HepG2 (cell line): ENCODE results near the gene F8A1. TPM values are rescaled to one million over a fixed set of nuclear protein-coding genes. Genes with fewer than 3 reads are reported as not detected.

Experiments used
- microRNA counts: library from miRNA; unstranded; fragments of <30 nt; microRNA quantifications from one replicate; lab custom pipeline; 2015
- microRNA-seq: library from miRNA; unstranded; fragments of <30 nt; microRNA quantifications from one replicate; pipeline ENCODE4, GENCODE V29; 2020
- polyA plus RNA-seq, 8 experiments: library from polyadenylated mRNA; depleted of rRNA in 3 of 8; stranded (reverse) in 7 of 8; unstranded in 1 of 8; fragments of >200 nt; fragmentation: Illumina TruSeq in 4 of 8; extraction: Trizol in 4 of 8; gene quantifications; 2 replicates each; pipeline versions ENCODE4 v1.2.1 to v1.2.3, GENCODE V29; 2011 to 2016; ENCODE audit warnings: low read depth in 4 of 8, missing spikeins in 1 of 8, mixed read lengths in 1 of 8; ENCODE audit not compliant: insufficient read depth in 1 of 8
- small RNA-seq, 3 experiments: library from RNA; depleted of rRNA; stranded (forward); fragments of <200 nt; gene quantifications; one replicate each; pipeline ENCODE3, GENCODE V24; 2012; ENCODE audit warnings: low read depth in 2 of 3, low replicate concordance in 1 of 3; ENCODE audit not compliant: insufficient read length in 3 of 3, insufficient read depth in 2 of 3
- total RNA-seq, 5 experiments: library from RNA; depleted of rRNA; stranded (reverse); fragments of >200 nt; fragmentation: Illumina TruSeq; extraction: Trizol; gene quantifications; 2 replicates each; pipeline ENCODE4 v1.2.3, GENCODE V29; 2016; ENCODE audit warnings: low read depth in 1 of 5

The F8A1 gene
- total and polyA plus RNA-seq, 2 of the 13 experiments (the other 11 are each of a cell fraction or from before 2014, with no cell fraction given): 3.6 to 5.0 TPM

MicroRNAs within 50 kb of the gene (microRNA counts, 767-probe panel; counts per million panel counts)
- microRNA hsa-miR-1184 (lab: Ali Mortazavi, UCI): not detected

Small RNA genes within 50 kb of the gene (microRNA-seq; reads per million reads assigned to microRNA genes)
- gene MIR1184-1: not detected

Small RNA genes within 50 kb of the gene (small RNA-seq; reads per million reads assigned to genes)
- gene MIR1184-1: 0 reads per million in 3 experiments

Other genes with a start within 250 kb of the F8A1 start
- not detected in 2 replicates for gene CTAG2, start 232.8 kb upstream of the F8A1 start, total RNA-seq (2016; rRNA removed; fragmentation: Illumina TruSeq; extraction: Trizol)
- not detected in 2 replicates for gene CTAG2, start 232.8 kb upstream of the F8A1 start, polyA plus RNA-seq (2011; rRNA removed)
- gene GAB3, start 135.3 kb upstream of the F8A1 start, total RNA-seq (2016; rRNA removed; fragmentation: Illumina TruSeq; extraction: Trizol): not detected in 2 replicates
- 0.01 TPM in 1 of 2 replicates, not detected in the other for gene GAB3, start 135.3 kb upstream of the F8A1 start, polyA plus RNA-seq (2011; rRNA removed)
- gene DKC1, start 123.5 kb upstream of the F8A1 start, total RNA-seq (2016; rRNA removed; fragmentation: Illumina TruSeq; extraction: Trizol): 102 and 150 TPM in 2 replicates
- 45.4 and 61.6 TPM in 2 replicates for gene DKC1, start 123.5 kb upstream of the F8A1 start, polyA plus RNA-seq (2011; rRNA removed)
- 8.1 and 9.4 TPM in 2 replicates for gene MPP1, start 80.9 kb upstream of the F8A1 start, total RNA-seq (2016; rRNA removed; fragmentation: Illumina TruSeq; extraction: Trizol)
- gene MPP1, start 80.9 kb upstream of the F8A1 start, polyA plus RNA-seq (2011; rRNA removed): 7.0 and 7.8 TPM in 2 replicates
- not detected in 2 replicates for gene SMIM9, start 51.7 kb upstream of the F8A1 start, total RNA-seq (2016; rRNA removed; fragmentation: Illumina TruSeq; extraction: Trizol)
- gene SMIM9, start 51.7 kb upstream of the F8A1 start, polyA plus RNA-seq (2011; rRNA removed): not detected in 2 replicates
- 0.21 and 0.29 TPM in 2 replicates for gene F8, start 136.4 kb downstream of the F8A1 start, total RNA-seq (2016; rRNA removed; fragmentation: Illumina TruSeq; extraction: Trizol)
- gene F8, start 136.4 kb downstream of the F8A1 start, polyA plus RNA-seq (2011; rRNA removed): 0.37 and 0.61 TPM in 2 replicates
- 65.3 and 81.6 TPM in 2 replicates for gene FUNDC2, start 140.5 kb downstream of the F8A1 start, total RNA-seq (2016; rRNA removed; fragmentation: Illumina TruSeq; extraction: Trizol)
- 92.9 and 109 TPM in 2 replicates for gene FUNDC2, start 140.5 kb downstream of the F8A1 start, polyA plus RNA-seq (2011; rRNA removed)
- 5.2 and 5.6 TPM in 2 replicates for gene CMC4, start 184.8 kb downstream of the F8A1 start, total RNA-seq (2016; rRNA removed; fragmentation: Illumina TruSeq; extraction: Trizol)
- gene CMC4, start 184.8 kb downstream of the F8A1 start, polyA plus RNA-seq (2011; rRNA removed): 8.3 and 11.5 TPM in 2 replicates
- 13.6 and 18.9 TPM in 2 replicates for gene MTCP1, start 184.8 kb downstream of the F8A1 start, total RNA-seq (2016; rRNA removed; fragmentation: Illumina TruSeq; extraction: Trizol)
- 5.1 and 6.1 TPM in 2 replicates for gene MTCP1, start 184.8 kb downstream of the F8A1 start, polyA plus RNA-seq (2011; rRNA removed)
- 24.3 and 44.2 TPM in 2 replicates for gene BRCC3, start 185.2 kb downstream of the F8A1 start, total RNA-seq (2016; rRNA removed; fragmentation: Illumina TruSeq; extraction: Trizol)
- 16.1 and 19.8 TPM in 2 replicates for gene BRCC3, start 185.2 kb downstream of the F8A1 start, polyA plus RNA-seq (2011; rRNA removed)